Measurements from ENCODE around the gene SPINT4.
"Not testable (repeated sequence)": the region's sequence is repeated elsewhere in the genome, so short reads cannot be mapped to it uniquely, and the experiment has no call there.

Gene SPINT4

DNA sequence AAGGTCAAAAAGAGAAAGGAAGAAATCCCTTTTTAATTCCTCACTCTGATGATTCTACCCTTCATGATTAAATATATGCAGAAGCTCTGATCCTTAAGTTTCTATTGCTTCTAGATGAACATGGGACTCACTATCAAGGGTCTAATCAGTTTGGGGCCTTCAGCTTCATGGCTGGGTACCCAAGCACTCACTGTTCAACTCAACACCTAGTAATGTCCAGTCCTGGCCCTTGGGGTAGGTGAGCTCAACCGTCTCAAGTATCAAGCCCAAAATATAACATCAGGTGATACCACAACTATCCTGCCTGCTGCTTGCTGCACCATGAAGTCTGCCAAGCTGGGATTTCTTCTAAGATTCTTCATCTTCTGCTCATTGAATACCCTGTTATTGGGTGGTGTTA, at the start of gene SPINT4:
Gene SPINT4, plus strand, starts transcription at position 301 of the 400 bp plus-strand sequence. Its CDS starts 21 bp downstream, at position 322.
- H3K9ac ChIP-seq (ENCODE audit: low read depth, low read length), result no peak within 1 kb of the TSS
- no peaks in the 10 kb centered on the region for H3K27me3 ChIP-seq (ENCODE audit: control insufficient read depth, insufficient read depth, low read length)
- H3K4me3 ChIP-seq (ENCODE audit: low read depth, low read length), result no peak within 1 kb of the TSS
- no peaks in the 10 kb centered on the region for H3K4me1 ChIP-seq (ENCODE audit: control insufficient read depth, insufficient read depth, low read length)
- no peaks in the 10 kb centered on the region for H3K36me3 ChIP-seq (ENCODE audit: control insufficient read depth, insufficient read depth, low read length)
- H3K9me3 ChIP-seq (ENCODE audit: control insufficient read depth, insufficient read depth, low read length), result no peaks in the 10 kb centered on the region

DNA sequence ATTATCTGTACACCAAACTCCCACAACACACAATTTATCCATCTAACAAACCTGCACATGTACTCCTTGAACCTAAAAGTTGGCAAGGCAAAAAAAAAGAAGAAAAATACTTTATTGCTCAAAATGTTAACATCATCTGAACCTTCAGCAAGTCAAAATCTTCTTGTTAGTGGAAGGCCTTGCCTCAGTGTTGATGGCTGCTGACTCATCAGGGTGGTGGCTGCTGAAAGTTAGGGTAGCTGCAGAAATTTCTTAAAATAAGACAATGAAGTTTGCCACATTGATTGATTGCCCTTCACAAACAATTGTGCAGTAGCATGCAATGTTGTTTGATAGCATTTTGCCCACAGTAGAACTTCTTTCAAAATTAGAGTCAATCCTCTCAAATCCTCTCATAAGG, 49.4 kb upstream of the SPINT4 start:
- no peak overlapping the region for H3K9ac ChIP-seq (ENCODE audit: low read depth, low read length)
- H3K27me3 ChIP-seq (ENCODE audit: control insufficient read depth, insufficient read depth, low read length), result no peaks in the 10 kb centered on the region

DNA sequence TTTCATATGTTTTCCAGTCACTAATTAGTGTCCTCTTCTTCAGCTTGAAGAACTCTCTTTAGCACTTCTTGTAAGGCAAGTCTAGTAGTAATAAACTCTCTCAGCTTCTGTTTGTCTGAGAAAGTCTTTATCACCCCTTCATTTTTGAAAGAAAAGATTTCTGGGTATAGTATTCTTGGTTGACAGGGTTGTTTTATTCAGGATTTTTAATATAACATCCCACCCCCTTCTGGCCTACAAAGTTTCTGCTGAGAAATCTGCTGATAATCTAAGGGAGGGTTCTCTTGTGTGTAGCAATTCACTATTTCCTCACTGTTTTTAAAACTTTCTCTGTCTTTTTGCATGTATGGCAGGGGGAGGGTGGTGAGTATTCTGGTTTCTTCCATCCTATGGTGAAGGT, 42.5 kb upstream of the SPINT4 start:
- Histone ChIP-seq H3K9me3 (ENCODE audit: control insufficient read depth, insufficient read depth, low read length) (no peaks in the 10 kb centered on the region), H3K36me3 (ENCODE audit: control insufficient read depth, insufficient read depth, low read length) (no peaks in the 10 kb centered on the region), H3K4me3 (ENCODE audit: low read depth, low read length) (no peak overlapping the region), H3K4me1 (ENCODE audit: control insufficient read depth, insufficient read depth, low read length) (no peaks in the 10 kb centered on the region), H3K27me3 (ENCODE audit: control insufficient read depth, insufficient read depth, low read length) (no peaks in the 10 kb centered on the region), H3K9ac (ENCODE audit: low read depth, low read length) (no peak overlapping the region)

More for the DNA sequence above, 49.4 kb upstream of the SPINT4 start:
- Histone ChIP-seq H3K9me3 (ENCODE audit: control insufficient read depth, insufficient read depth, low read length) (no peaks in the 10 kb centered on the region), H3K4me1 (ENCODE audit: control insufficient read depth, insufficient read depth, low read length) (no peaks in the 10 kb centered on the region), H3K36me3 (ENCODE audit: control insufficient read depth, insufficient read depth, low read length) (no peaks in the 10 kb centered on the region), H3K4me3 (ENCODE audit: low read depth, low read length) (no peak overlapping the region)

DNA sequence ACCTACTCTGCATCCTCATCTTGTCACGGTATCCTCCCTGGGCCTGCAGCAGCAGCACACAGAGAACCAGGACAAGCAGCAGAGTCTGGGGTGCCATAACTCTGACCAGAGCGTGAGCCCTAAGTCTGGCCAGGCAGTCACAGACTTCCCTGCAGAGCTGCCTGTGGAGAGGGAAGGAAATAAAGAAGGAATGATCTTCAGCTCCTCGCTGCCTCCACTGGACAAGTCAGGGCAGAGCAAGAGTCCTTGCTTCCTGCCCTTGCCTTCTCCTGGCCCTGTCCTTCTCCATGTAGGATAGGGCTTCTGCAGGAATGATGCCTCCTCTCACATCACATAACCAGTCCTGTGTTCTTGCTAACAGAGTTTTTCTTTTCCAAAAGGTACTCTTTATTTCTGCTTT, 36.3 kb upstream of the SPINT4 start:
- no peak overlapping the region for H3K4me3 ChIP-seq (ENCODE audit: low read depth, low read length)
- H3K27me3 ChIP-seq (ENCODE audit: control insufficient read depth, insufficient read depth, low read length), result no peaks in the 10 kb centered on the region
- H3K36me3 ChIP-seq (ENCODE audit: control insufficient read depth, insufficient read depth, low read length), result no peaks in the 10 kb centered on the region
- H3K4me1 ChIP-seq (ENCODE audit: control insufficient read depth, insufficient read depth, low read length), result no peaks in the 10 kb centered on the region
- H3K9ac ChIP-seq (ENCODE audit: low read depth, low read length), result no peak overlapping the region
- no peaks in the 10 kb centered on the region for H3K9me3 ChIP-seq (ENCODE audit: control insufficient read depth, insufficient read depth, low read length)

DNA sequence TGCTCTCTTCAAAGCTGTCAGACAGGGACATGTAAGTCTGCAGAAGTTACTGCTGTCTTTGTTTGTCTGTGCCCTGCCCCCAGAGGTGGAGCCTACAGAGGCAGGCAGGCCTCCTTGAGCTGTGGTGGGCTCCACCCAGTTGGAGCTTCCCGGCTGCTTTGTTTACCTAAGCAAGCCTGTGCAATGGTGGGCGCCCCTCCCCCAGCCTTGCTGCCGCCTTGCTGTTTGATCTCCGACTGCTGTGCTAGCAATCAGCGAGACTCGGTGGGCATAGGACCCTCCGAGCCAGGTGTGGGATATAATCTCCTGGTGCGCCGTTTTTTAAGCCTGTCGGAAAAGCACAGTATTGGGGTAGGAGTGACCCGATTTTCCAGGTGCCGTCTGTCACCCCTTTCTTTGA, 28.8 kb upstream of the SPINT4 start:
- not testable (repeated sequence) for H3K36me3 ChIP-seq (ENCODE audit: control insufficient read depth, insufficient read depth, low read length); H3K9ac ChIP-seq (ENCODE audit: low read depth, low read length); H3K27me3 ChIP-seq (ENCODE audit: control insufficient read depth, insufficient read depth, low read length); H3K9me3 ChIP-seq (ENCODE audit: control insufficient read depth, insufficient read depth, low read length); H3K4me1 ChIP-seq (ENCODE audit: control insufficient read depth, insufficient read depth, low read length); H3K4me3 ChIP-seq (ENCODE audit: low read depth, low read length)

DNA sequence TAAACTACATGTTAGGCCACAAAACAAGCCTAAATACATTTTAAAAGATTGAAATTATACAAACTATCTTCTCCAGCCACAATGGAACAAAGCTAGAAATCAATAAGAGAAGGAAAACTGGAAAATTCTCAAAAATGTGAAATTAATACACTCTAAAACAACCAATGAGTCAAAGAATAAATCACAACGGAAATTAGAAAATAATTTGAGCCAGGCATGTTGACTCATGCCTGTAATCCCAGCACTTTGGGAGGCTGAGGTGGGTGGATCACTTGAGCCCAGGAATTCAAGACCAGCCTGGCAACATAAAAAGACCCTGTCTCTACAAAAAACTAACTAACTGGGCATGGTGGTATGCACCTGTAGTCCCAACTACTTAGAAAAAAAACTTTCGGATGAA, 26.7 kb upstream of the SPINT4 start:
- Histone ChIP-seq H3K9me3 (ENCODE audit: control insufficient read depth, insufficient read depth, low read length) (no peaks in the 10 kb centered on the region), H3K27me3 (ENCODE audit: control insufficient read depth, insufficient read depth, low read length) (no peaks in the 10 kb centered on the region), H3K4me3 (ENCODE audit: low read depth, low read length) (no peak overlapping the region), H3K9ac (ENCODE audit: low read depth, low read length) (no peak overlapping the region), H3K36me3 (ENCODE audit: control insufficient read depth, insufficient read depth, low read length) (no peaks in the 10 kb centered on the region), H3K4me1 (ENCODE audit: control insufficient read depth, insufficient read depth, low read length) (no peaks in the 10 kb centered on the region)

DNA sequence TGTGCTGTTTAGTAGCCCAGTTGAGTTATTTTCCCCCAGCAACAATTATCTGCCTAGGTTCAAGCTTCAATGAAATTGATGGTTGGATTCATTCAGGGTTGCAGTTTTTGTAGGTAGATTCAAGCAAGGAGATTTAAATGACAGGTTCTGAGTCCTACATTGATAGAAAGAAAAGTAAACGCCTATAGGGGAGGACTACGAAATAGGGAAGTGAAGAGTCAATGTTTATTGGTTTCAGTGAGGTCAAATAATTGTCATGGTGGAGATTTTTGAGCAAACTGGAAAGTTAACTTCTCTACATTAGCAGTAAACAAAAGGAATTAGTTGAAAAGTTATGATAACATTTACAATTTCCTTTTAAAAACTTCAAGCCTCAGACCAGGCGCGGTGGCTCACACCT, 21.0 kb upstream of the SPINT4 start:
- Histone ChIP-seq H3K27me3 (ENCODE audit: control insufficient read depth, insufficient read depth, low read length) (no peaks in the 10 kb centered on the region), H3K4me1 (ENCODE audit: control insufficient read depth, insufficient read depth, low read length) (no peaks in the 10 kb centered on the region), H3K9ac (ENCODE audit: low read depth, low read length) (no peak overlapping the region), H3K9me3 (ENCODE audit: control insufficient read depth, insufficient read depth, low read length) (no peaks in the 10 kb centered on the region), H3K4me3 (ENCODE audit: low read depth, low read length) (no peak overlapping the region), H3K36me3 (ENCODE audit: control insufficient read depth, insufficient read depth, low read length) (no peaks in the 10 kb centered on the region)

DNA sequence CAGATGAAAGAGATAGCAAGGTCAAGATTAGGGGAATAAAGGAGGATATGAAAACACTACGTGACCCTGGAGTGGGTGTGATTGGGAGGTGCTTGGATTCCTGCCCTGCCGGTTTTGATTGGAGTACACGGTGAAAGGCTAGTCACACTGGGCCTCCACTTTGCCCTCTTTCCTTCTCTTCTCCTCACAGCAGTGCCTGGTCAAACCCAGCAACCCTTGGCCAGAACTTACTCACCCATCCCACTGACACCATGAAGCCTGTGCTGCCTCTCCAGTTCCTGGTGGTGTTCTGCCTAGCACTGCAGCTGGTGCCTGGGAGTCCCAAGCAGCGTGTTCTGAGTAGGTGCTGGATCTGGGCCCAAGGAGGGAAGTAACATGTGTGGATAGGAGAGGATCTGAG, 20.3 kb upstream of the SPINT4 start, which contains the start of gene WFDC13:
Gene WFDC13, plus strand, starts transcription at position 166 of the 400 bp plus-strand sequence. Its CDS starts 86 bp downstream, at position 252.
- no peak within 1 kb of the TSS for H3K4me3 ChIP-seq (ENCODE audit: low read depth, low read length)
- H3K9me3 ChIP-seq (ENCODE audit: control insufficient read depth, insufficient read depth, low read length), result no peaks in the 10 kb centered on the region
- no peak within 1 kb of the TSS for H3K9ac ChIP-seq (ENCODE audit: low read depth, low read length)

DNA sequence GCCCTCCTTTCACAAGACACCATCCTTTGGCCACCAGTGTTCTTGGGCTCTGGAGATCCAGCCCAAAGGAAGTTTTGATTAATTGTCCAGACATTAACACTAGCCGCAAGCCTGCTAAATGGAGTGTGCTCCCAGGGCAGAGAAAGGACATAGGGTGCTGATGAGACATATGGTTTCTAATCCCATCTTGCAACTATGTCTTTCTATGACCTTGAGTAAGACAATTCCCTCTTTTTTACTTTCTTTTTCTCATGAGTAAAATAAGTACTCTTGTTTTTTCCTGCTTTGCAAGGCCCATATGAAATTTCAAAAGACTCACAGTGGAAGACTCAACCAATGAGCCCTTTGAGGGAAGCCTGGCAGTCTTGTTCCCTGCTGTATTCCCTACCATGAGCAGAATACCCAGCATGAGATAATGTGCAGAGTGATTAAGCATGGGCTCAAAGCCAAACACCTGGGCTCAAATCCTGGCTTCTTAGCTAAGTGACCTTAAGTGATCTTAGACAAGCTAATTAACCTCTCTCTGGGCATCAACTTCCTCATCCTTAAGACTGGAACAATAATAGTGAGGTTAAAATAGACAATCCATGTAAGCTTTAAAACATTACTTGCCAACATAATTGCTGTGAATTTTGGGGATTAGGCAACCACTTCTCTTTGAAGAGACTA, 17.0 kb upstream of the SPINT4 start, which contains the start of gene WFDC10B:
Gene WFDC10B, minus strand, starts transcription at position 51 of the 669 bp plus-strand sequence. CDS start 19,027 bp downstream, outside the sequence.
- Histone ChIP-seq H3K4me3 (ENCODE audit: low read depth, low read length) (no peak within 1 kb of the TSS), H3K27me3 (ENCODE audit: control insufficient read depth, insufficient read depth, low read length) (no peaks in the 10 kb centered on the region), H3K36me3 (ENCODE audit: control insufficient read depth, insufficient read depth, low read length) (no peaks in the 10 kb centered on the region), H3K4me1 (ENCODE audit: control insufficient read depth, insufficient read depth, low read length) (no peaks in the 10 kb centered on the region), H3K9ac (ENCODE audit: low read depth, low read length) (no peak within 1 kb of the TSS), H3K9me3 (ENCODE audit: control insufficient read depth, insufficient read depth, low read length) (no peaks in the 10 kb centered on the region)

More for the DNA sequence above, 20.3 kb upstream of the SPINT4 start, which contains the start of gene WFDC13:
- H3K36me3 ChIP-seq (ENCODE audit: control insufficient read depth, insufficient read depth, low read length), result no peaks in the 10 kb centered on the region
- no peaks in the 10 kb centered on the region for H3K27me3 ChIP-seq (ENCODE audit: control insufficient read depth, insufficient read depth, low read length)
- no peaks in the 10 kb centered on the region for H3K4me1 ChIP-seq (ENCODE audit: control insufficient read depth, insufficient read depth, low read length)

DNA sequence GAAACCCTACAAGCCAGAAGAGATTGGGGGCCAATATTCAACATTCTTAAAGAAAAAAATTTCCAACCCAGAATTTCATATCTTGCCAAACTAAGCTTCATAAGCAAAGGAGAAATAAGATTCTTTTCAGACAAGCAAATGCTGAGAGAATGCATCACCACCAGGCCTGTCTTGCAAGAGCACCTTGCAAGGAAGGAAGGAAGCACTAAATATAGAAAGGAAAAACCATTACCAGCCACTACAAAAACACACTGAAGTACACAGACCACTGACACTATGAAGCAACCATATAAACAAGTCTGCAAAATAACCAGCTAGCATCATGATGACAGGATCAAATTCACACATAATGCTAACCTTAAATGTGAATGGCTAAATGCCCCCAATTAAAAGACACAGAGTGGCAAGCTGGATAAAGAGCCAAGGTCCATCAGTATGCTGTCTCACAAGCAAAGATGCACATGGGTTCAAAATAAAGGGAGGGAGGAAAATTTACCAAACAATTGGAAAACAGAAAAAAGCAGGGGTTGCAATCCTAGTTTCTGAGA, 5.9 kb upstream of the SPINT4 start:
- not testable (repeated sequence) for H3K9me3 ChIP-seq (ENCODE audit: control insufficient read depth, insufficient read depth, low read length); H3K36me3 ChIP-seq (ENCODE audit: control insufficient read depth, insufficient read depth, low read length); H3K27me3 ChIP-seq (ENCODE audit: control insufficient read depth, insufficient read depth, low read length); H3K4me1 ChIP-seq (ENCODE audit: control insufficient read depth, insufficient read depth, low read length); H3K9ac ChIP-seq (ENCODE audit: low read depth, low read length); H3K4me3 ChIP-seq (ENCODE audit: low read depth, low read length)

DNA sequence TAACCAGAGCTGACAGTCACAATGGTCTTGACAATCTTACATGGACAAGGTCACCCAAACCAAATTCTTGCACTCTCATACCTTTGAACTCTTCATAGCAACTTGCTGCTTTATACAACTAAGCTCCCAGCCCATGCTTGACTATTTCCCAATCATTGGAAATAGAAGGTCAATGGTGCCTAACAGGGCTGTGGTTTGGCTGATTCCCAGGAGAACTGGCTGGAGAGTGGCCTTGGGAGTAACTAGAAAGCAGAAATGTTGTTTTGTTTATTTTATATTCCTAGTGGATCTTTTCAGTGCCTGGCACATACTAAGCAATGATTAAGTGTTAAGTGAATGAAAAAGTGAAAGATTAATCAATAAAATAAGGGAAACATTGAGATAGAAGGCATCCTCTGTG, 3.0 kb downstream of the SPINT4 start:
- no peaks in the 10 kb centered on the region for H3K36me3 ChIP-seq (ENCODE audit: control insufficient read depth, insufficient read depth, low read length)
- no peaks in the 10 kb centered on the region for H3K27me3 ChIP-seq (ENCODE audit: control insufficient read depth, insufficient read depth, low read length)
- H3K4me3 ChIP-seq (ENCODE audit: low read depth, low read length), result no peak overlapping the region
- no peaks in the 10 kb centered on the region for H3K4me1 ChIP-seq (ENCODE audit: control insufficient read depth, insufficient read depth, low read length)
- H3K9ac ChIP-seq (ENCODE audit: low read depth, low read length), result no peak overlapping the region
- no peaks in the 10 kb centered on the region for H3K9me3 ChIP-seq (ENCODE audit: control insufficient read depth, insufficient read depth, low read length)

DNA sequence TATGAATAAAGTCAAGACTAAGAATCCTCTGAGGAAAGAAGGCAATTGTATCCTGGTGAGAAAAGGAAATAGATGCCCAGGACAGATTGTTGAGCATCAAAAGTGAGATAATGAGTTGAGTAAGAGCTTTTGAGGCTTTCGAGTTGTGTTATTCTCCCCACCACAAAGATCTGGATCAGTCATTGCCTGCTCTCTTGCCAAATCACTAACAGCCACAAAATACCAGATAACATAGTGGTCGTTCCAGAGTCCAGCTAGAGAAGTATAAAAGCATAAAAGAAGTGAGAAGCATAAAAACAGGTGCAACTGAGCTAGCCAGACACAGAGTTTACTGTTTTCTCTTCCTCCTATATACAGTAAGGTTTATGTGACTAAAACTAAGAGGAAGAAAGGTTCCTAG, 4.9 kb downstream of the SPINT4 start:
- Histone ChIP-seq H3K9ac (ENCODE audit: low read depth, low read length) (no peak overlapping the region), H3K4me1 (ENCODE audit: control insufficient read depth, insufficient read depth, low read length) (no peaks in the 10 kb centered on the region), H3K36me3 (ENCODE audit: control insufficient read depth, insufficient read depth, low read length) (no peaks in the 10 kb centered on the region), H3K27me3 (ENCODE audit: control insufficient read depth, insufficient read depth, low read length) (no peaks in the 10 kb centered on the region), H3K4me3 (ENCODE audit: low read depth, low read length) (no peak overlapping the region), H3K9me3 (ENCODE audit: control insufficient read depth, insufficient read depth, low read length) (no peaks in the 10 kb centered on the region)

Data from iPS-15b (cell line).